ENCODE measurements around the gene CD84.
"Not testable (repeated sequence)": the region's sequence is repeated elsewhere in the genome, so short reads cannot be mapped to it uniquely, and the experiment has no call there.

The CD84 gene

GRCh38 chr1:160608941-160609340, 29.6 kb upstream of the CD84 start:
- no peak for DNase-seq

GRCh38 chr1:160608514-160608913, 29.2 kb upstream of the CD84 start:
- no peak for DNase-seq

GRCh38 chr1:160608057-160608456, 28.8 kb upstream of the CD84 start:
- DNase-seq: no peak

GRCh38 chr1:160607672-160608032, 28.4 kb upstream of the CD84 start:
- no peak for DNase-seq

GRCh38 chr1:160607011-160607671, 27.8 kb upstream of the CD84 start:
- DNase-seq: peak; percentile 79 to 88

- DNase-seq: no peak
These were observed 27.3 kb upstream of the CD84 start for GRCh38 chr1:160606611-160607010.

- no peak for DNase-seq
These were observed 26.6 kb upstream of the CD84 start for GRCh38 chr1:160605792-160606479.

- DNase-seq: no peak
These were observed 25.9 kb upstream of the CD84 start for GRCh38 chr1:160605205-160605604.

GRCh38 chr1:160597705-160598104, 18.4 kb upstream of the CD84 start:
- DNase-seq: no peak

GRCh38 chr1:160597051-160597450, 17.8 kb upstream of the CD84 start:
- peak; percentile 30 to 83 for DNase-seq

GRCh38 chr1:160590488-160590887, 11.2 kb upstream of the CD84 start:
- no peak for DNase-seq

GRCh38 chr1:160588468-160588867, 9.2 kb upstream of the CD84 start:
- DNase-seq: no peak

- DNase-seq: no peak
These were observed 5.5 kb upstream of the CD84 start for GRCh38 chr1:160584784-160585183.

GRCh38 chr1:160582976-160583375, 3.7 kb upstream of the CD84 start:
- not testable (repeated sequence) for DNase-seq

- no peak for DNase-seq
These were observed 2.7 kb upstream of the CD84 start for GRCh38 chr1:160581961-160582360.

GRCh38 chr1:160580221-160580812, 1.0 kb upstream of the CD84 start:
- peak; percentile 54 to 82 for DNase-seq

GRCh38 chr1:160578525-160579191, 638 bp downstream of the CD84 start:
- DNase-seq: peak in 1 of 2 donors; percentile 48

- no peak for DNase-seq
These were observed 1.1 kb downstream of the CD84 start for GRCh38 chr1:160578175-160578524.

- no peak for DNase-seq
These were observed 1.6 kb downstream of the CD84 start for GRCh38 chr1:160577671-160578070.

GRCh38 chr1:160576884-160577283, 2.4 kb downstream of the CD84 start:
- peak; percentile 62 to 92 for DNase-seq

GRCh38 chr1:160576390-160576789, 2.9 kb downstream of the CD84 start:
- DNase-seq: peak; percentile 58 to 74

- DNase-seq: peak; percentile 92 to 100
These were observed 4.1 kb downstream of the CD84 start for GRCh38 chr1:160575112-160575664.

GRCh38 chr1:160570840-160571239, 8.5 kb downstream of the CD84 start:
- DNase-seq: peak; percentile 66 to 68

GRCh38 chr1:160569806-160570205, 9.5 kb downstream of the CD84 start:
- peak; percentile 57 to 68 for DNase-seq

All from inflammatory macrophage treated with lipopolysaccharide for 1 hour (primary cell).